H1 (cell line): Measurements from ENCODE around the gene PRKCA.

Experiments
- CHD7 ChIP-seq: fragments of 300-600 bp; sonication (generic); IDR thresholded peaks from 2 replicates; pipeline ENCODE4 v1.7.1; 2012; ENCODE audit warnings: low read length, moderate library complexity, mild to moderate bottlenecking, inconsistent platforms; ENCODE audit not compliant: insufficient replicate concordance
- CTCF ChIP-seq, 3 experiments: IDR thresholded peaks; 1 replicate in 2 of 3; 2 replicates in 1 of 3; pipeline versions ENCODE4 v1.5.1 to v1.6.1; 2011; ENCODE audit warnings: low read length in 3 of 3, mild to moderate bottlenecking in 3 of 3, inconsistent platforms in 2 of 3, low read depth in 1 of 3, moderate library complexity in 1 of 3; ENCODE audit not compliant: insufficient read depth in 1 of 3; ENCODE audit errors: control extremely low read depth in 1 of 3
- JUN ChIP-seq: IDR thresholded peaks from 2 replicates; pipeline ENCODE4 v1.6.1; 2011; ENCODE audit warnings: low read depth, mild to moderate bottlenecking, improper control_type of control experiment, low read length
- POLR2A ChIP-seq, 2 experiments: IDR thresholded peaks; 1 replicate in 1 of 2; 2 replicates in 1 of 2; pipeline ENCODE4 v1.6.1; 2011; ENCODE audit warnings: low read depth in 2 of 2, low read length in 2 of 2, mild to moderate bottlenecking in 2 of 2; ENCODE audit errors: control extremely low read depth in 1 of 2
- RFX5 ChIP-seq: IDR thresholded peaks from 2 replicates; pipeline ENCODE4 v1.6.1; 2011; ENCODE audit warnings: low read depth, low read length, improper control_type of control experiment, borderline replicate concordance
- SIX5 ChIP-seq: IDR thresholded peaks from 2 replicates; pipeline ENCODE4 v1.6.1; 2011; ENCODE audit warnings: mild to moderate bottlenecking, low read depth, low read length
- SP4 ChIP-seq: IDR thresholded peaks from 2 replicates; pipeline ENCODE4 v1.6.1; 2012; ENCODE audit warnings: low read length, inconsistent platforms
- TBP ChIP-seq: IDR thresholded peaks from 2 replicates; pipeline ENCODE4 v1.6.1; 2011; ENCODE audit warnings: low read depth, low read length, improper control_type of control experiment
- TEAD4 ChIP-seq: IDR thresholded peaks from 2 replicates; pipeline ENCODE4 v1.6.1; 2012; ENCODE audit warnings: low read depth, low read length, inconsistent platforms, mixed read lengths
- YY1 ChIP-seq: IDR thresholded peaks from 2 replicates; pipeline ENCODE4 v1.6.1; 2011; ENCODE audit warnings: low read depth, mild to moderate bottlenecking, low read length

- TF ChIP-seq POLR2A (IDR thresholded peaks at IDR 0.05; ENCODE audit: control extremely low read depth in 1 of 2, low read depth in 2 of 2, low read length in 2 of 2) (no peak), CTCF (IDR thresholded peaks at IDR 0.05; ENCODE audit: control extremely low read depth in 1 of 3, insufficient read depth in 1 of 3, low read depth in 1 of 3, low read length in 3 of 3) (no peak), YY1 (no peak), SP4 (no peak), TBP (no peak), CHD7 (no peak), RFX5 (no peak), SIX5 (no peak), TEAD4 (no peak), JUN (no peak)
Observed at GRCh38 chr17:66472123-66472522, 169.7 kb downstream of the PRKCA start.
